ENCODE measurements around the gene MYO1E. TPM values are rescaled to one million over a fixed set of nuclear protein-coding genes. Genes with fewer than 3 reads are reported as not detected.

Gene MYO1E
- total RNA-seq, 2 experiments from 2014 or later, result 73.9 to 79.1 TPM

DNA sequence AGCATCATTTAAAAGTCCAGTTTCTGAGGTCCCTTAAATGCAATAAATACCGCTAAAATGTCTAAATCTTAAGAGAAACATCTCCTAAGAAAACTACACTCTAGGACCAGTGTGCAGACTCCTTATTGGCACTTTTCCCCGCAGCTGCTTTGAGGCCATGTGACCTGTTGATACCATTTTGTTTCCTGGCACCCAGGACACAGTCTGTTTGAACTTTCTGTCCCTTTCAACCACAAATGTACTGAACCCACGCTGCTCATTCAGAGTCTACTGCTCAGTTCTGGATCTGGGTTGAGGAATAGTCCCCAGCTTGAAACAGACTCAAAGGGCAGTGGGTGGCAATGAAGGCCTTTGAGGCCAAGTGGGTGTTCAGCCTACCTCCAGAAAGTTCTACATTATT is 148.9 kb downstream of the MYO1E start:
- Mint-ChIP-seq H3K9me3 (no peaks in the 10 kb centered on the region), H3K27ac (no peak overlapping the region), H3K27me3 (no peaks in the 10 kb centered on the region), H3K4me1 (peaks cover 7% of the 10 kb centered on the region), H3K4me3 (no peak overlapping the region), H3K36me3 (peaks cover 52% of the 10 kb centered on the region)
- ATAC-seq (ENCODE audit: low read depth), result no peak
- POLR2A ChIA-PET, result no interaction called here
- no peak for DNase-seq

DNA sequence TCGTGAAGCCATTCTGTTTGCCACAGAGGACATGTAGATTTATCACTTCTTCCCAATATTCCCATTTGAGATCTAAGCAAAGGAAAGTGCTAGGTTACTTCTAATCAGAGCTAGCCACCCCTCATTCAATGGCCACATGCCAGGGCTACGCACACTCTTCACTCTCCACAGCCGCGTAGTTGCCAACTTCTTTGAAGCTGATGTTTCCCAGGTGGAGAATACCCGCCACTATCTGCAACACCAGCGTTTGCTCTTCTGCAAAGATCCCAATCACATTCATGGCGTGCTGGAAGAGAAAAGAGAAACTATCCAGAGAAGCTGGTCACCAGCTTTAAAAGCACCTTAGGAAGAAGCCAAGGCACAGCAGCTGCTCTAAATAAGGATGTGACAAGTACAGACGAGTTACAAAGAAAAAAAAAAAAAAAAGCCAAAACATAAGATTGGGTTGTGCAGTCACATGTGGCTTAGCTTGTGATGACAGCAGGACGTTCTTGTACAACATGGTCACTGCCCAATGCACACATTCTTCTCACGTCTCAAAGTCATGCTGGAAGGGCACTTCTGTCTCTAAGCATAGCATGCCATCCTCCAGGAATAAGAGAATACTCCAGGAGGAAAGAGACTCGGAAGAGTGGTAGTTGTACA is 149.6 kb downstream of the MYO1E start:
- no peak for ATAC-seq (ENCODE audit: low read depth)
- POLR2A ChIA-PET, result no interaction called here
- Mint-ChIP-seq H3K27me3 (no peaks in the 10 kb centered on the region), H3K4me1 (peaks cover 7% of the 10 kb centered on the region), H3K4me3 (no peak overlapping the region), H3K9me3 (no peaks in the 10 kb centered on the region), H3K27ac (no peak overlapping the region), H3K36me3 (peaks cover 60% of the 10 kb centered on the region)
- DNase-seq, result no peak

DNA sequence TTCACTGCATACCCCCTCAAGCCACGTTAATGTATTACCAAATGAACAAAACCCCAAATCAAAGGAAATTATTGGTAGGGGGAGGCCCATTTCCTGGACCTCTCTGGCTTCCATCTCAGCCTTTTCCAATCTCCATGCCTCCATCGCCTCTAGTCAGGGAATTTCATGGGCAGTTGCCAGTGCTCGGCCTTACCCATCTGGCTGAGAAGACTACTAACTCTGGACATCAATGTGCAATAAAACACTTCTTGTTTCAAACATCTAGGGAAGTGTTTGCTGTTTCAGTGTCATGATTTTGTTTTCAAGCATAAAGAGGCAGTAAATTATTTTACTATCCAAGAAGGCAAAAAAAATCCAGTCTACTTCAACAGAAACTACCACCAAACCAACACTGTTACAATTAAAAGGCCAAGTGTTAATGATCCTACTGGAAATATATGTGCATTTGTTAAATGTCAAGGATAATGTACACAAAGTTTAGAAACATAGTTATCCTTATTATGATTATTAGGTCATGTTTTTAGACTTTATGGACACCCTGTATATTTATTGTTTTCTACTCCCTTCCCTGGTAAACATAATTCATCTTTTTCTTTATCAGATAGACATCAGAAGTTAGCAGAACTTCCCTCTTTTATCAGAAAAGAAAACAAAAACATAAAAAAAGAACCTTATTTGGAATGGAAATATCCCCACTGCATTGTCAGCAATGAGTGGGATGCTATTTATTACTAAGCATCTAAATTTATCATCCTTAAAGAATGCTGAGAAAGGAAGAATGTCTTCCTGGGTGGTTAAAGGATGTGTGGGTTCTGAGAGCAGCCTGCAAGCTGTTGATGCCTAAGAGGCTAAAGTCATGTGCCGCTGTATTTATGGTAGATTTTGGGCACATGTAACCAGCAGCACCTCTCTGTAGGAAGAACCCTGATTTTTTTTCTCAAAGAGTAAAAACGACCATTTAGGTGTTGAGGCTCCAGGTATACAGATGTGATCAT is 150.9 kb downstream of the MYO1E start:
- H3K9me3 Mint-ChIP-seq, result no peaks in the 10 kb centered on the region
- H3K27me3 Mint-ChIP-seq, result no peaks in the 10 kb centered on the region
- H3K4me3 Mint-ChIP-seq, result no peak overlapping the region
- peaks cover 3% of the 10 kb centered on the region for H3K4me1 Mint-ChIP-seq
- ATAC-seq (ENCODE audit: low read depth) (no peak), DNase-seq (no peak)
- POLR2A ChIA-PET, result no interaction called here
- no peak overlapping the region for H3K27ac Mint-ChIP-seq
- H3K36me3 Mint-ChIP-seq, result peaks cover 60% of the 10 kb centered on the region

DNA sequence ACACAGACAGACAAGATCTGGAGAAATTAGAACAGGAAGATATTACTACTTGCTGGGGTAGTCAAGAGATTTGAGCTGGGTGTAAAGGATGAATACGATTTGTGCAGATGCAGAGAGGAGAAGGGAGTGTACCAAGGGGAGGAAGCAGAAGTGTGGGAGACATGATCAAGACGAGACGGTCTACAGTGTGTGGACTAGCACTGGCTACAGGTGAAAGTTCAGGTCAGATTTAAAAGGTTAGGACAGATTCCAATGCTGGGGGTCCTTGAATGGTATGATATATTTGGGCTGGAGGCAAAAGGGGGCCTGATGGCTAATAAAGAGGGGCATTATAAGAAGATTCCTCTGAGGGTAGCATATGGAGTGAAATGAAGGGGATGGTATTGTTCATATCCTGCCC is 154.0 kb downstream of the MYO1E start:
- H3K4me3 Mint-ChIP-seq, result no peak overlapping the region
- DNase-seq, result no peak
- H3K9me3 Mint-ChIP-seq, result no peaks in the 10 kb centered on the region
- H3K4me1 Mint-ChIP-seq, result no peaks in the 10 kb centered on the region
- H3K27me3 Mint-ChIP-seq, result no peaks in the 10 kb centered on the region
- POLR2A ChIA-PET, result no interaction called here
- H3K36me3 Mint-ChIP-seq, result peaks cover 60% of the 10 kb centered on the region
- H3K27ac Mint-ChIP-seq, result no peak overlapping the region
- no peak for ATAC-seq (ENCODE audit: low read depth)

DNA sequence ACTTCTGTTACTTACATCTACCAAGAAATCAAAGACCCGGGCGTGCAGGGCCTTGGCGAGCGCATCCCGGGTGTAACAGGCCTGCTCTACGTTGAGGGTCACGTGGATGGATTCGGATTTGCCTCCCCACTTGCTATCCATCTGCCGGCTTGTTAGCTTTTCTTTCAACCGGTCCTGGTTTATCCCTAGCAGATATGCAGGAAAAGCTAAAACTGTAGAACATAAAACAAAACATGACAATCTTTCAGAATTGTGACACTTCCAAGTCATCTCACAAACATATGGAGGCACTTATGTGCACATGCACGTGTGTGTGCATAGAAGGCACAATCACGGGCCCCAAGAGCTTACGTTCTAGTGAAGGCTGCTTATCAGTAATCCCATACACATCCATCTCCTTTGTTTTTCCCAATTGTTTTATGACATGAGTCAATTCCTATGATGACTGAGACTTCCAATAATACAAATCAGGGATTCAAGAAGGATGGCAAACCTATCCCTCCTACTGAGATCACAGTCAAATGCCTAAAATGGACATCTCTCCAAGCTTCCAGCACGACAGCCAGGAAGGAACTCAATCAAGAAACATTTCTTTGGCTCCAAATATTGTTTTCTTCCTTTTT is 154.7 kb downstream of the MYO1E start:
- no peak for ATAC-seq (ENCODE audit: low read depth)
- no peaks in the 10 kb centered on the region for H3K4me1 Mint-ChIP-seq
- H3K4me3 Mint-ChIP-seq, result no peak overlapping the region
- POLR2A ChIA-PET, result no interaction called here
- peaks cover 59% of the 10 kb centered on the region for H3K36me3 Mint-ChIP-seq
- H3K27me3 Mint-ChIP-seq, result no peaks in the 10 kb centered on the region
- no peaks in the 10 kb centered on the region for H3K9me3 Mint-ChIP-seq
- H3K27ac Mint-ChIP-seq, result no peak overlapping the region
- DNase-seq, result no peak

DNA sequence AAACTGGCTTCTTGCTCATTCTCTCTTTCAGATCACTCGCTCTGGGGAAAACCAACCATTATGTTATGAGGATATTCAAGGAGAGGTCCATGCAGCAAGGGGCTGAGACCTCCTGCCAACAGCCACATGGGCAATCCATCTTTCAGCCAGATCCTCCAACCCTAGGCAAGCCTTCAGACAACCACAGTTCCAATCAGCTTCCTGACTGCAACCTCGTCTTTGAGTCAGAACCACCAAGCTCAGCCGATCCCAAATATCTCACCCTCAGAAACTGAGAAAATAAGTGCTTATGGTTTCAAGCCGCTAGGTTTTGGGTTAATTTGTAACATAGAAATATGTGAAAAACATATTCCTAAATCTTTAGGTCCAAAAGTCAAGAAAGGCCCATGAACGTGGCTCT is 155.8 kb downstream of the MYO1E start:
- no peaks in the 10 kb centered on the region for H3K4me1 Mint-ChIP-seq
- no peak overlapping the region for H3K27ac Mint-ChIP-seq
- H3K4me3 Mint-ChIP-seq, result no peak overlapping the region
- ATAC-seq (ENCODE audit: low read depth) (no peak), DNase-seq (no peak)
- POLR2A ChIA-PET, result no interaction called here
- H3K9me3 Mint-ChIP-seq, result no peaks in the 10 kb centered on the region
- peaks cover 57% of the 10 kb centered on the region for H3K36me3 Mint-ChIP-seq
- H3K27me3 Mint-ChIP-seq, result no peaks in the 10 kb centered on the region

DNA sequence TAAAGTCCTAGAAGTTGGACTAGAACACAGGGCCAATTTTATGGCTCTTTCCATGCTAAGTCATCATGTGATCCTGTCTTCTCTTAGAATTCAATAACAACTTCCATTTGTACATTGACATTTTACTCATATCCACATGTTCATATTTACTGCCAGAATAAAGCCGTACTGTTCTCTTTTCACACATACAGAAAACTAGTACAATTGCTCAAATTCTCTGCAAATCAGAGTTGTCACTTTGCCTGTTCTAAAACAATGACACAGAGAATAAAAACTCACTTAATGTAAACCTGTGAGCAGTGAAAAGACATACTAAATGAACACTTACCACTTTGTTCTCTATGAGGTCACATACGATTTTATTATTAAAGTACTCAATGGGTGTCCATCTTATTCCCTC is 162.5 kb downstream of the MYO1E start:
- no peak for ATAC-seq (ENCODE audit: low read depth)
- no peak overlapping the region for H3K27ac Mint-ChIP-seq
- H3K36me3 Mint-ChIP-seq, result peaks cover 54% of the 10 kb centered on the region
- no peak overlapping the region for H3K4me3 Mint-ChIP-seq
- POLR2A ChIA-PET, result no interaction called here
- no peak for DNase-seq
- no peaks in the 10 kb centered on the region for H3K9me3 Mint-ChIP-seq
- H3K4me1 Mint-ChIP-seq, result no peaks in the 10 kb centered on the region
- no peaks in the 10 kb centered on the region for H3K27me3 Mint-ChIP-seq

DNA sequence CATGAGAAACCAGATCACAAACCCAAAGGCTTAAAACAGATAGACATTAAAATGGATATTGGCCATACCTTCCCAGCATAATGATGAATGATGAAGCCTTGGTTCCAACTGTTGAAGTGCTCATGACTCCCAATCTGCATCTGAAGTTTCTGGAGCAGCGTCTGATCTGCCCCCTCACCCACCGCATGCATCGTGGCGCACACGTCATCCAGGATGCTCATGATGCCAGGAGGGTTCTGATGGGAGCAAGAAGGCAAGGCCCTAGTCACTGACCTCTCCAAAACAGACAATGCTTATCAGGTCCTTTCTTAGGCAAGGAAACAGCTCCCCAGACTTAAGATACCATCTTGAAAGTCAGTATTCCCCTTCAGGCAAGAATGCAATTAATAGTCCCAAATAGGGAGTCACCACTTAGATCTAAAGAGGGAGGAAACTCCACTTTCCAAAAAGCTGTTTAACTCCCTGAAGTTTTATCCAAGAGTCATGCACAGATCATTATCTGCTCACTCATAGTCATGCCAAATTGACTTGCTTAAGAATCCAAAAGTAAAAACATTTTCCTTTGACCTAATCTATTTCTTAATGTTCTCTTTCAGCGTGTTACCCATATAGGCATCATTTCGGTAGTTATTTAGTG is 163.9 kb downstream of the MYO1E start:
- Mint-ChIP-seq H3K27ac (no peak overlapping the region), H3K36me3 (peaks cover 57% of the 10 kb centered on the region), H3K27me3 (no peaks in the 10 kb centered on the region), H3K4me3 (no peak overlapping the region), H3K4me1 (no peaks in the 10 kb centered on the region), H3K9me3 (no peaks in the 10 kb centered on the region)
- POLR2A ChIA-PET, result no interaction called here
- no peak for ATAC-seq (ENCODE audit: low read depth)
- no peak for DNase-seq

DNA sequence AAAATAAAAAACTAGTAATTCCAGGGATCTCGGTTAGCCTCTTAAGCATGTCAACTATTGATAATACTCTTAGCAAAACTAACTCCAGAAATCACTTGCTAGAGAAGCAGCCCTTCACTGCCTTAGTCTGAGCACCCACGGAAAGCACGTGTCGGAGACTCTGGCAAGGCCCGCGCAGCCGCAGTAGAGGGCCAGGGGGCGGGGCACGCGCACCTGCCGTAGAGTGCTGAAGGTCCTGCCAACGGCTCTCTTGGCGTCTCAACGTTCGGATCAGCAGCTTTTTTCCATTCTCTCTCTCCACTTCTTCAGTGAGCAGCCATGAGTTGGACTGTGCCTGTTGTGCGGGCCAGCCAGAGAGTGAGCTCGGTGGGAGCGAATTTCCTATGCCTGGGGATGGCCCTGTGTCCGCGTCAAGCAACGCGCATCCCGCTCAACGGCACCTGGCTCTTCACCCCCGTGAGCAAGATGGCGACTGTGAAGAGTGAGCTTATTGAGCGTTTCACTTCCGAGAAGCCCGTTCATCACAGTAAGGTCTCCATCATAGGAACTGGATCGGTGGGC is 166.0 kb downstream of the MYO1E start, which contains the start of gene LDHAL6B:
Gene LDHAL6B (plus strand): TSS at position 221 of the 561 bp plus-strand sequence. CDS start 98 bp downstream, at position 319.
- POLR2A ChIA-PET, result no interaction called here
- H3K36me3 Mint-ChIP-seq, result peaks cover 59% of the 10 kb centered on the region
- H3K4me1 Mint-ChIP-seq, result no peaks in the 10 kb centered on the region
- DNase-seq, result no peak
- no peak for ATAC-seq (ENCODE audit: low read depth)
- no peak within 1 kb of the TSS for H3K27ac Mint-ChIP-seq
- no peak within 1 kb of the TSS for H3K4me3 Mint-ChIP-seq
- H3K9me3 Mint-ChIP-seq, result no peaks in the 10 kb centered on the region
- H3K27me3 Mint-ChIP-seq, result no peaks in the 10 kb centered on the region

DNA sequence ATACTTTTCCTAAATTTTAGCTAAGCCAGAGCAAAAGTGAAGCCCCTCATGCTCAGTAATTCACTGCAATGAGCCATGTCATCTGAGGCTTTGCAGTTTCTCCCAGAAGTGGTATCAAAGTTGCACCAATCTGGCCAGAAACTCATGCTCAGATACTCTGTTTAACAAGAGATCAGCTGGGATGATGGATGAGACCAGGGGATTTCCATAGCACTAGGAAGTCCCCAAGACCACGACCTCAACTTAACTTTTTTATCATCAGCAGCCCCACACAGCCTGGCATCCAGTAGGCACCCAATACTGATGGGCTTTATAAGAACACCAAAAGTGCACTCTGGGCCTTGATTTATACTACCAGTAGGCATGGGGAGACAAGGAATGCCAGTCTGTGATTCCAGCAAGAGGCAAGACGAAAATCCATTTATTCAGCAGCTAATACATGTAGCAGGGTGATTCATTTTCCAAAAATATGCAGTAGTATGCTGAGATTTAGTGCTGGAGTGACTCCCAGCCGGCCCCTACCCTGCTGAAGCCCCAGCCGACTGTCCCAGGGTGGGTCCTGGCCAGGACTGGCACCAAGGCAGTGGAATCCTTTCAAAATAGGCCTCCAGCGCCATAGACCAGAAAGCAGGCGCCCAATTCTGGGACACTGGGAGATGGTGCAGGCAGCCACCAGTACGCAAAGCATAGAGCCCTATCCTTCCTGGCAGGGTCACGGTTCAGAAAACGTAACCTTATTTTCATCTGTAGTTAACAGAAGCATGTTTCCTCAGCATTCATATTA is 166.6 kb downstream of the MYO1E start:
- no peak overlapping the region for H3K4me3 Mint-ChIP-seq
- POLR2A ChIA-PET, result interaction anchor here (0.6 kb wide), 1 partner anchor 161 kb away, joined by 3 read pairs; no protein-coding TSS in a partner anchor
- H3K27me3 Mint-ChIP-seq, result no peaks in the 10 kb centered on the region
- H3K9me3 Mint-ChIP-seq, result no peaks in the 10 kb centered on the region
- no peaks in the 10 kb centered on the region for H3K4me1 Mint-ChIP-seq
- H3K36me3 Mint-ChIP-seq, result peaks cover 54% of the 10 kb centered on the region
- no peak for DNase-seq
- no peak overlapping the region for H3K27ac Mint-ChIP-seq
- ATAC-seq (ENCODE audit: low read depth), result no peak

DNA sequence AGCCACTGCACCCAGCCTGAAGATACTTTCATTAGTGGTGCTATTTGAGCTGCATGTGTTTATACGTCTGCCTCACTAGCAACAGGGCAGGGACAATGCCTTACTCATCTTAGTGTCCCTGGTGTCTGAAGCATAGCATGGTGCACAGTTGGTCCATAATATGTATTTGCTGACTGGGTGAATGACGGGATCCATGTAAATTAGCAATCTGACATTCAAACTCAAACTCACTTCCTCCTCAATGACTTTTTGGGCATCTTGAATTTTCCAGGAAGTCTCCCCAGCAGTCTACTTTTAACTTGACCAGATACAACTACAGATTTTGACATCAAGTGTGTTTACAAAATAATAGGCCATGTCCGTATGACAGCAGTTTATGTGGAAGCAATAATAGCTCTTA is 169.0 kb downstream of the MYO1E start:
- Mint-ChIP-seq H3K27me3 (no peaks in the 10 kb centered on the region), H3K4me1 (no peaks in the 10 kb centered on the region), H3K36me3 (peaks cover 51% of the 10 kb centered on the region), H3K27ac (no peak overlapping the region), H3K9me3 (no peaks in the 10 kb centered on the region), H3K4me3 (no peak overlapping the region)
- ATAC-seq (ENCODE audit: low read depth) (no peak), DNase-seq (no peak)
- POLR2A ChIA-PET, result no interaction called here

DNA sequence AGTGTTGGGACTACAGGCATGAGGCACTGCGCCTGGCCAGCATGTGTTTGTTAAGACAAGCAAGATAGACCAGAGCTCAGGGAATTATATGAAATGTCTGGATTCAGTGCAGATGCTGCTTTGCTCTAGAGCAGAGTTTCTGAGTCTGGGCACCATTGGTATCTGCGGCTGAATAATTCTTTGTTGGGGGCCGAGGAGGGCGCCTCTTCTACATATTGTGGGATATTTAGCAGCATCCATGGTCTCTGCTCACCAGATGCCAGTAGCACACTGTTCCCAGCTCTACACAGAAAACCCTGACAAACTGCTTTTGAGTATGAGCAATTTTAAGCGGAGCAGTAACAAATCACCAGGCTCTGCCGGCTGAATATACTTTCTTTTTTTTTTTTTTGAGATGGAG is 169.7 kb downstream of the MYO1E start:
- POLR2A ChIA-PET, result no interaction called here
- Mint-ChIP-seq H3K4me3 (no peak overlapping the region), H3K4me1 (no peaks in the 10 kb centered on the region), H3K27ac (no peak overlapping the region), H3K36me3 (peaks cover 46% of the 10 kb centered on the region), H3K27me3 (no peaks in the 10 kb centered on the region), H3K9me3 (no peaks in the 10 kb centered on the region)
- DNase-seq (no peak), ATAC-seq (ENCODE audit: low read depth) (no peak)

Data from activated naive CD8-positive, alpha-beta T cell treated with anti-CD3 and anti-CD28 coated beads, Interleukin-2, amount 10 ng/mL, durations not matched to agents 7 days and 5 days (primary cell).